Effector CD8-positive, alpha-beta T cell (primary cell): Measurements from ENCODE around the gene CXCR5.
A peak's percentile ranks its signal among the peaks of the same experiment; 100 is the strongest.

Experiments
- DNase-seq: peaks from one replicate; lab custom pipeline; 2025; lab: John Stamatoyannopoulos, UW

The CXCR5 gene

DNA sequence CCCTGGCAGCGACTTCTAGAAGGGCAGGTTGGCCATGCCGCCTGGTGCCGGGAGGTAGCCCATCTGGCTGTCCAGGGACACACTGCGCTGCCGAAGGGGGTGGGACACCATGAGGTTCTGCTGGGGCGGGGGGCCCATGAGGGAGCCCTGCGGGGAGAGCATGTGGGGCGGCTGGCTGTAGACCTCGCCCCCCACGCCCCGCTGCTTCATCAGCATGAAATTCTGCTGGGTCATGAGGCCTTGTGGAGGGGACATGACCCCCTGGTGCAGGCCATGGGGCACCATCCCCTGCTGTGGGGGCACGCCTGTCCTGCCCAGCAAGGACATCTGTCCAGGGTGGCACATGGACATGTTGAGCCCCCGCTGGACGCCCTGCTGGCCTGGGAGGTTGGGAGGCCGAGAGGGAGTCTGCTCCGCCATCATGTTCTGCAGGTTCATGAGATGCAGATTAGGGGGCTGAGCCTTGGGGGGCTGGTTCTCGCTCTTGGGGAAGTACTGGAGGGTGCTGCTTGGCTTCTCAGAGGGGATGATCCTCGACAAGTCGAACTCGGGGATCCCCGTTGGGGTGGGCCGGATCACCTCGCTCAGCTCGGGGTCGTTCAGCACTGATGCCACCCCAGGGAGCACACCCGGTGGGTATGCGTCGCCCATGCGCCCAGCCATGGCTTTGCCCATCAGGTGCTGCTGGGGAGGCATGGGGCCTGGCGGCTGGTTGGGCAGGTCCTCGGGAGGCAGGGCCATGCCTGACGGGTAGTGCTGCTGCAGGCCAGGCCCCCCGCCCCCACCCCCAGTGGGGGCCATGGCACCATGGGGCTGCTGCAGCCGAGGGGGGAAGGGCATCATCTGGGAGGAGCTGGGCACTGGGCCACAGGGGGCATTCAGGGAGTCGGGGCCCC is 15.0 kb downstream of the CXCR5 start:
- DNase-seq: no peak

GRCh38 chr11:118899296-118899688 is 15.6 kb downstream of the CXCR5 start:
- no peak for DNase-seq

DNA sequence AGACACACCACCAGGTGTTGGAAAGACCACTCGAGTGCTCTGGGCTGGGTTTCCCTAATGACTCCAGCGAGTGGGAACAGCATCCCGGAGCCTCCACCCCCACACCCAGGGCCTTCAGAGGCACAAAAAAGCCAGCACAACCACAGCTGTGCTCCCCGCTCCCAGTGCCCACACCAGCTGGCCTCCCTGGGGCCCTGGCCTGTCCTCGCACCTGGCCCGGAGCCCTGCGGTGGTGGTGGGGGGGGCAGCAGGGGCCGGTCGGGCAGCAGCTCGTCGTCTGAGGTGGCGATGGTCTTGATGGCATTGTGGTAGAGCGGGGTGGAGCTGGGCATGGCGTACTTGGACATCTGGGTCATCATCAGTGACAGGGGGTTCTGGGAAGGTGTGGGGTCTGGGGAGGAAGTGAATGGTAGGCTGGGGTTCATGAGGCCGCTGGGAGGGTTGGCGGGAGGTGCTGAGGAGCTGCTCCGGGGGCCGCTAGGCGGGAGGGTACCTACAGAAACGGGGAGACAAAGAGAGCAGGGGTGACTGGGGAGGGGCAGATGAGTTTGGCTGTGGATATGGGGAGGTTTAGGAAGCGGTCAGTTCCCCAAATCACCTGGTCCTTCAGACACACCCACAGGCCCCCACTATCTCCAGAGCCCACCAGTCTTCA is 16.1 kb downstream of the CXCR5 start:
- DNase-seq: no peak

GRCh38 chr11:118900535-118901384 is 17.1 kb downstream of the CXCR5 start:
- no peak for DNase-seq

- no peak for DNase-seq
Observed at GRCh38 chr11:118901494-118902335, 18.0 kb downstream of the CXCR5 start.

DNA sequence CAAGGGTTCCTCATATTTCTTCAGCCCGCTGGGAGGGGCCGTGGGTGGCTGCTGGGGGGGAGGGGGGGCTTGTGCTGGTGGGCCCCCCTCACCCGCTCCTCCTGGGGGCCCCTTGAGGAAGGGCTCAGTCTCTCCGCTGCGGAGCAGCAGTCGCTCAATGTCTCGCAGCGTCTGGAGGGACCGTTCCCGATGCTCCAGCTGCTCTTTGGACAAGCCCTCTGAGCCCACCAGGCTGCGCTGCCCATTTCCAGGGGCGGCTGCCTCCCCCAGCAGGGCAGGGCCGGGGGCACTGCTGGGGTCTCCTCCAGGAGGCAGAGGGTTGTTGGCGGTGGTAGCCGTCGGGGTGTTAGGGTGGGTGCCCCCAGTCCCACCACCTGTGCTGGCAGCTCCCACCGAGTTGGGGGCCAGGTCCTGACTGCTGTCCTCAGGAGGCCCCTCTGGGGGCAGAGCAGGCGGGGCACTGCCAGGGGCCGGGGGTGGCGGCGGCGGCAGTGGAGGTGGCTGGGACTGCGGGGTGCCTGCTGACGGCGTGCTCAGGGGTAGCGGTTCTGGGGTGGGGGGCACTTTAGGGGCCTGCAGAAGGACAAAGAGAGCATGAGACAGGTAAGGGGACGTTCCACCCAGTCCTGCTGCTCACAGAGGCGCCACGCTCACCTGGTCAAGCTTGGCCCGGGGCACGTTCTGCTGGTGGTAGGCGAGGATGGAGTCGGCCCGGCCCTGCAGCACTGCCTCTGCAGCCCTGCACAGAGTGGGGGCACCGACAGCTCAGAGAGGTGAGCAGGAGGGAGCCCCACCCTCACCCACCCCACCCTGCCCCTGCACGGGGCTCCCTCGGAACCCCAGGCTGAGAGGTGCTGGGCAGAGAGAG is 18.9 kb downstream of the CXCR5 start:
- no peak for DNase-seq

GRCh38 chr11:118903204-118904015 is 19.7 kb downstream of the CXCR5 start:
- no peak for DNase-seq

- peak; percentile 85 for DNase-seq
Observed at GRCh38 chr11:118907051-118908042, 23.7 kb downstream of the CXCR5 start.

DNA sequence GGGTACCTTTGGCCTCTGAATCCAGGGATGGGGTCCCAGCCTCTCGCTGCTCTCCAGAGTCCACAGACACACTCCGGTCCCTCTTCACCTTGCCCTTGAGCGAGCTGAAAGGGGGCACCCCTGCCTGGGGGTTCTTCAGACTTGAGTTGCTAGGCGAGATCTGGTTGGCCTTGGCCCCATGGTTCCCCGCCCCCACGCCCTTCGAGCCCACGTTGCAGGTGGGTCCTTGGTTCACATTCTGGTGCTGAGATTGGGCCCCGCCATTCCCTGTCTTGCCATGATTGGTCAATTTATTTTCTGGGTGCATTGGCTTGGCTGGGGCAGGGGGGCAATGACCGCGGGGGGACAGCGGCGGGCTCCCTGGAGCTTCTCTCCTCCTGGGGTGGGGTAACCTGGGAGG is 24.6 kb downstream of the CXCR5 start:
- DNase-seq: no peak

GRCh38 chr11:118908901-118909618 is 25.4 kb downstream of the CXCR5 start:
- no peak for DNase-seq

DNA sequence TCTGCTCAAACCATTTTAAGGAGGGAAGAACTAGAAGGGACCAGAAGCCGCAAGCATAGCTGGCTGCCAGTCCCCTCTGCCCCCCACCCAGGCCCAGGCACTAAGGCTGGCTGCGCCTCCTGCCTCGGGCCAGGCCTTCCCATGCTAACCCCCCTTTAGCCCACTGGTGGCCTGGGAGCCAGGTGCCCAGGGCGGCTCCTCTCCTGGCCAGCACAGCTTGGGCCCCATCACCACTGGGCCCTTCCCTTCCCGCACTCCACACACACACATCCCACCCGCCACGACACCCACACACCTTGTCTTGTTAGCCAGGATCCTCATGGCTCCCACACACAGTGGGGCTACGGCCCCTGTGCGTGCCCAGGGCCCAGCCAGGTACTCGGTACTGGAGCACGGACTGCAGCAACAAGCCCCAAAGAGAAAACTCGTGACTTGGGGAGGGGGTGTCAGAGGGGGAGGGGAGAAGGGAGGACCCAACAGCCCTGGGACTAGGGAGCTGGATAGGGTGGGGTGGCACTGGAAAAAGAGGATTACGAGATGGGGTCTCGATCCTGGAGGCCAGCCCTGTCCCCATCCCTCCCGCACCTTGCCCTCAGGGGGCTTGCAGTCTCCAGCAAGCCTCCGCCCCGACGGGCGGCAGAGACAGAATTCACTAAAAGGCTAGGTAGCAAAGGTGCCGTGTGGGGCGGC is 26.1 kb downstream of the CXCR5 start:
- DNase-seq: no peak

GRCh38 chr11:118910309-118911112 is 26.8 kb downstream of the CXCR5 start:
- DNase-seq: no peak

DNA sequence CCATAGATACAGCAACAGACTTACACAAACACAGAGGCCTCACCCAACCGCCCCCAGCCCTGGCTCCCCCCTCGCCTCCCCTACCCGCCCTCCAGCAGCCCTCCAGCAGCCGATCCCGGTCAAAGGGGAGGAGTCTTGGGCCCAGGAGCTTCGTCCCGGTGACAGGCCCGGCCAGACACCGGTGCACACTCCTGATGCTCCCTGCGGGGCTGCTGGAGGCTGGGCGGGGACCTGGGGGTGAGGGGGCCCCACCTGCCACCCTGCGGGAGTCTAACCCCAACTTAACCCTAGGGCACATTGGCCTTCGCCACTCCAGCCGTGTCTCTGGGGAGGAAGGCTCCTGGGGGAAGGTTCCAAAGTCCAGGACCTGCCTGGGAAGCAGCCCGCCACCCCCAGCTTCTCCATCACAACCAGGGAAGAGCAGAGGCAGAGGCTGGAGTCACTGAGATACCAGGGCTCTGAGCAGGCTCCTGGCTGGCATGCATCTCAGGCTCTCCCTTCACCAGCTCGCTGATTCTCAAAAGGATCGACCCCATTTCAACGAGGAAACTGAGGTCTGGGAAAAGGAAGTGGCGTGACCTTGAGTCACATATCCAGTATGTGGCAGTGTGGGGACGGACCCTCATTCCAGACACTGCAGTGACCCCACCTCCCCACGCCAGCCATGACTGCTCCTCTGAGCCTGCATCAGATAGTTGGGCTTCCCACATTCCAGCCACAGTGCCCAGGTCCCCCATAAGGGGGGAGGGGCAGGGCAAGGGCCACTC is 27.6 kb downstream of the CXCR5 start:
- DNase-seq: no peak

DNA sequence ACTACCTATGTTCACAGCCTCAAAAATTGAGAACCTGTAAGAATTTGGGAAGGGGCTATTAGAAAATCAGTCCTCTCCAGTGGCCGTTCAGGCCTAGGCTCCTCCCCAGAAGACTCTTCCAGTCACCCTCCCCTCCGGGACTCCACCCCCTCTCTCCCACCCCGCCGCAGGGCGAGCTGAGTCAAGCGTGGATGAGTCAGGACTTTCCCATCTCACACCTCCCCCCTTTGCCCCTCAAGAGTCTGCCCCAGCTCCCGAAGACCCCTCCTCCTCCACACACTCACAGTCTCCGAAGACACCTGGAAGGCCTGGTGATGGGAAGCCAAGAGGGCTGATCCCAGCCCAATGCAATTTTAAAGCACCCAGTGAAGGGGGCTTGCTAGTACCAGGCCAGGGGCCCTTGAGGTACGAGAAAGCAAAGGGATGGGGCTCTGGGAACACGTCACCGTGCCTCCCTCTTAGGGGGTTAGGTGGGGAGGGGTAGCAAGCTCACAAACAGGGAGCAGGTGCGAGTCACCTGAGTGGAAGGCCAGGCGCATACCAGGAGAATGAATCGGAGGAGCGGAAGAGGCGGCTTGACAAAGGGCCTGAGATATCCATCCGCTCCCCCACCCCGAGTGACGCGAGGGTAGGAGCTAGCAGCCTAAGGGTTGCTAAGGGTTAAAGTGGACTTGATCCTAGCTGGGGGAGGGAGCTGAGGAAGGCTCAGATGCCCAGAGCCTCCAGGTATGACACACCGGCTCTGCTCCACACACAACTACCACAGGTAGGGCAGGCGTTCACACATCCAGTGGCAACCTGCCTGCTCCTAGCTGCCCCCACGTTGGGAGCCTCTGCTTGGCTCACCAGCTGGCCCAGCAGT is 28.4 kb downstream of the CXCR5 start:
- peak; percentile 62 for DNase-seq
